Tibial artery (tissue), 4 donors: Measurements from ENCODE around the gene MPRIP.

Source experiments
- DNase-seq, 2 donors: peaks; one replicate each; pipeline ENCODE4 v3.0.0-alpha.2; 2019
- H3K27ac ChIP-seq, 2 donors: fragments of 200-600 bp; sonication (generic) in 1 of 2; 1 replicate in 1 of 2; 2 replicates in 1 of 2; pipeline ENCODE4 v1.5.1; 2018 to 2019; ENCODE audit warnings: mild to moderate bottlenecking in 1 of 2
- H3K27me3 ChIP-seq, 2 donors: fragments of 200-600 bp; sonication (generic) in 1 of 2; one replicate each; pipeline versions ENCODE4 v1.5.1 to v1.6.0; 2016 to 2019
- H3K36me3 ChIP-seq, 3 donors: fragments of 200-600 bp; sonication (generic) in 2 of 3; one replicate each; pipeline ENCODE4 v1.5.1; 2016 to 2019; ENCODE audit warnings: mild to moderate bottlenecking in 2 of 3
- H3K4me1 ChIP-seq, 4 donors: fragments of 200-600 bp; sonication (generic) in 2 of 4; 1 replicate in 3 of 4; 2 replicates in 1 of 4; pipeline ENCODE4 v1.5.1; 2016 to 2019
- H3K4me3 ChIP-seq, 2 donors: fragments of 200-600 bp; sonication (generic) in 1 of 2; 1 replicate in 1 of 2; 2 replicates in 1 of 2; pipeline ENCODE4 v1.5.1; 2018 to 2019; ENCODE audit warnings: mild to moderate bottlenecking in 2 of 2
- H3K9me3 ChIP-seq, 3 donors: fragments of 200-600 bp; sonication (generic) in 1 of 3; one replicate each; pipeline ENCODE4 v1.5.1; 2016 to 2019
- intact Hi-C: fragments of 100-400 bp; cut with DNase I; formaldehyde crosslinking; loops from one replicate; pipeline ENCODE4 v1.15.0; 2023; ENCODE audit warnings: low total_unique reads
- TF ChIP-seq, protein P1 (sequence below), 2 experiments: fragments of 200-600 bp in 1 of 2; fragments of 450-650 bp in 1 of 2; IDR thresholded peaks; one replicate each; pipeline ENCODE4 v1.5.1; 2017 to 2019; ENCODE audit warnings: antibody characterized with exemption in 2 of 2, mild to moderate bottlenecking in 1 of 2, moderate library complexity in 1 of 2

Gene MPRIP

DNA sequence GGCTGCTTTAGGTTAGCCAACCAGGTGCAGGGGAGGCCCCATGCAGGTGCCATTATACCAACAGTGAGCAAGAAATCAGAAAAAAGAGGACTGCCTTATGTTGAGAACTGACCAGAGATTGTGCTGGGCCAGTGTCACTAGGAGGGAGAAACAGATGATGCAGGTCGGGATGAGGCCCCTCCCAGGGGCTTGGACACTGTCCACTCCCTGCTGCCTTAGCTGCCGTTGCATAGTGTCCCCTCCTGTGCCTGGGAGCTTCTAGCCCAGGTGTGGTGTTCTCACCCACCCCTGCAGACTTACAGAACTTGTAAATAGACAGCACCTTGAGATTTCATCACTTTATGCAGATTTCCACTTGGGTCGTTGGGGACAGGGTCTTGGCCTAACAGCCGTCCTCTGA, 127.1 kb downstream of the MPRIP start:
- H3K9me3 ChIP-seq = no peaks in the 10 kb centered on the region
- H3K36me3 ChIP-seq = peaks cover 71 to 97% (median 84%) of the 10 kb centered on the region in 3 donors
- H3K27ac ChIP-seq = no peak overlapping the region
- no peak overlapping the region for H3K4me3 ChIP-seq
- TF ChIP-seq, protein P1, sequence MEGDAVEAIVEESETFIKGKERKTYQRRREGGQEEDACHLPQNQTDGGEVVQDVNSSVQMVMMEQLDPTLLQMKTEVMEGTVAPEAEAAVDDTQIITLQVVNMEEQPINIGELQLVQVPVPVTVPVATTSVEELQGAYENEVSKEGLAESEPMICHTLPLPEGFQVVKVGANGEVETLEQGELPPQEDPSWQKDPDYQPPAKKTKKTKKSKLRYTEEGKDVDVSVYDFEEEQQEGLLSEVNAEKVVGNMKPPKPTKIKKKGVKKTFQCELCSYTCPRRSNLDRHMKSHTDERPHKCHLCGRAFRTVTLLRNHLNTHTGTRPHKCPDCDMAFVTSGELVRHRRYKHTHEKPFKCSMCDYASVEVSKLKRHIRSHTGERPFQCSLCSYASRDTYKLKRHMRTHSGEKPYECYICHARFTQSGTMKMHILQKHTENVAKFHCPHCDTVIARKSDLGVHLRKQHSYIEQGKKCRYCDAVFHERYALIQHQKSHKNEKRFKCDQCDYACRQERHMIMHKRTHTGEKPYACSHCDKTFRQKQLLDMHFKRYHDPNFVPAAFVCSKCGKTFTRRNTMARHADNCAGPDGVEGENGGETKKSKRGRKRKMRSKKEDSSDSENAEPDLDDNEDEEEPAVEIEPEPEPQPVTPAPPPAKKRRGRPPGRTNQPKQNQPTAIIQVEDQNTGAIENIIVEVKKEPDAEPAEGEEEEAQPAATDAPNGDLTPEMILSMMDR (IDR thresholded peaks at IDR 0.05) = no peak
- no peak for DNase-seq
- no peaks in the 10 kb centered on the region for H3K27me3 ChIP-seq
- no peaks in the 10 kb centered on the region for H3K4me1 ChIP-seq
- intact Hi-C loops = no loop called here

DNA sequence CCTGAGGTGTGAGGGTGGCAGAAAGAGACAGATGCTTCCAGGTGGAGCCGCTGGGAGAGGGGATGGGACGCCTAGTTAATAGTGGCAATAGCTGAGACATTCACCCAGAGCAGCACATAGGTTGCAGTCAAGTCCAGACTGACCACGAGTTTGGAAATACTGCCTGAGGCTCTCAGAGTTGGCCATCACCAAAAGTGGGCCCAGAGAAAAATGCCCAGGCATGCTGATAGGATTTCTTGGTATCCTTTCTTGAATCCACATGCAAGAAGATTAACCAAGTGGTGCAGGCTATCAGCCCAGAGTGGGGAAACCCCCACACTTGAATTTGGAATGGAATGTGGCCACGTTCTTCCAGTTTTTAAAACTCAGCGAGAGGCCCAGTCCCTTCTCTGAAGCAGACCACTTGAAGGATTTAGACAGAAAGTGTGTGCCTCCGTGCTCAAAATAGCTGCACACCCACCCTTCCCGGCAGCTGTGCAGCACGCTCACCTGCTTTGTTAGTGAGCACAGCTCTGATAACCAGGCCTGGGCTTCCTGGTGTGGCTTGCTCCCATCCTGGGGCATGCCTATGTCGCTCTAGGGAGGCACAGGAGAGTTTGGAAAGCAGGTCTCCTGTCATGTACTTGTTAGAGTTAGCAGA, 128.2 kb downstream of the MPRIP start:
- no peaks in the 10 kb centered on the region for H3K4me1 ChIP-seq
- H3K9me3 ChIP-seq = no peaks in the 10 kb centered on the region
- H3K36me3 ChIP-seq = peaks cover 70 to 97% (median 84%) of the 10 kb centered on the region in 3 donors
- no peak for DNase-seq
- intact Hi-C loops = no loop called here
- no peak overlapping the region for H3K27ac ChIP-seq
- TF ChIP-seq, protein P1 (IDR thresholded peaks at IDR 0.05) = no peak
- H3K4me3 ChIP-seq = no peak overlapping the region
- H3K27me3 ChIP-seq = no peaks in the 10 kb centered on the region

DNA sequence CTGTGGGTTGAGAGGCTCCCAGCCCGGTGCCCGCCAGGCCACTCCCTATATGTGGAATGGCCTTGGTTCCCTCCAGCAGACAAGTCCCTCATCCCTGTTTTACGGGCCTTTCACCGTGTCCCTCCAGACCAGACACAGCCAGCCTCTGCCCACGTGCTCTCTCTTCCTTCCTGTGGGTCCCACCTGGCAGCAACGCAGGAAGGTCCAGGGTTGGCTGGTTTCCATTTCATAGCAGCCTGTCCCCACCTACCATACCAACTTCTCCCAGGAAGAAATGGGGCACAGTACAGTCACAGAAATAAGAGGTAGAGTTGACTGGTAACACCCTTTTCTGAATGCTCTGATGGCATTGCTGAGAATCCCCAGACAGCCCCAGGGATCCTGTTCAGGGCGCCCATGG, 128.9 kb downstream of the MPRIP start:
- Histone ChIP-seq H3K9me3 (no peaks in the 10 kb centered on the region), H3K27me3 (no peaks in the 10 kb centered on the region), H3K27ac (no peak overlapping the region), H3K4me1 (no peaks in the 10 kb centered on the region), H3K4me3 (no peak overlapping the region), H3K36me3 (peaks cover 69 to 97% (median 84%) of the 10 kb centered on the region in 3 donors)
- intact Hi-C loops = no loop called here
- TF ChIP-seq, protein P1 (IDR thresholded peaks at IDR 0.05) = no peak
- DNase-seq = no peak

DNA sequence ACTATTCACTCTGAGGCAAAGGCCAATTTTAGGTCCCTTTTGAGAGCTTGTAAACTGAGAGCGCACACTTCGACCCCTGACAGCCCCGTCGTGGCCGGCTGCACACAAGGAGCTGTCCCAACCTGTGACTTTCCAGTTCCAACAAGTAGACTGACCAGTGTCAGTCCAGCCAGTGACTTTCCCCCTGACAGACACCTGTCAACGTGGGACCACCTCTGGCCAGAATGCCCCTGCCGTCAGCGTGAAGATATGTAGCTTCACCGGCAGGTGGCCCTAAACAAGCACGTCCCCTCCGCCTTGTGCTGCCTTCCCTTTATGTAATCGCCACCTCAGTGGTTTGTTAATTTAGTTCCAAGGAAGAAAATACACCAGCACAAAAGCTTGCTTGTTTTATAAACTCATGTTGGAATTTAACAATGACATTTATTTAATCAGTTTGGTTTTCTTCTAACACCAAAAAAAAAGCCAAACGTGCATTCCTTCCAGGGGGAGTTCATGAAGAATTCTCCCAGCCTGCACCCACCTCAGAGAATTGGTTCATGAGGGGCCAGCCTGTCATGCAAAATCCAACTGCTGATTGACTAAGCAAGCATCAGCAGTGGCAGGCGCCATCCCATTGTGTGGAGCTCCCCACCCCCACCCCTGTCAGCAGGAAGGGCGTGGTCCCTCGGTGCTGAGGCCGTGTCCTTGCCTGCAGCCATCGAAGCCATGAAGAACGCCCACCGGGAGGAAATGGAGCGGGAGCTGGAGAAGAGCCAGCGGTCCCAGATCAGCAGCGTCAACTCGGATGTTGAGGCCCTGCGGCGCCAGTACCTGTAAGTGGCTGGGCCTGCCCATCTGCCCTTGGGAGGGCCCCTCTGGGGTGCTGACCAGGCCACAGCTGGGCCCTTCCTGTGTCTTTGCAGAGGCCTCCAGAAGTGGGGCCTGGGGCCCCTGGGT, 130.0 kb downstream of the MPRIP start:
- no peak for DNase-seq
- H3K27me3 ChIP-seq = no peaks in the 10 kb centered on the region
- H3K4me3 ChIP-seq = no peak overlapping the region
- H3K27ac ChIP-seq = no peak overlapping the region
- no peaks in the 10 kb centered on the region for H3K9me3 ChIP-seq
- intact Hi-C loops = no loop called here
- H3K36me3 ChIP-seq = peaks cover 69 to 97% (median 84%) of the 10 kb centered on the region in 3 donors
- TF ChIP-seq, protein P1 (IDR thresholded peaks at IDR 0.05) = no peak
- H3K4me1 ChIP-seq = no peaks in the 10 kb centered on the region

DNA sequence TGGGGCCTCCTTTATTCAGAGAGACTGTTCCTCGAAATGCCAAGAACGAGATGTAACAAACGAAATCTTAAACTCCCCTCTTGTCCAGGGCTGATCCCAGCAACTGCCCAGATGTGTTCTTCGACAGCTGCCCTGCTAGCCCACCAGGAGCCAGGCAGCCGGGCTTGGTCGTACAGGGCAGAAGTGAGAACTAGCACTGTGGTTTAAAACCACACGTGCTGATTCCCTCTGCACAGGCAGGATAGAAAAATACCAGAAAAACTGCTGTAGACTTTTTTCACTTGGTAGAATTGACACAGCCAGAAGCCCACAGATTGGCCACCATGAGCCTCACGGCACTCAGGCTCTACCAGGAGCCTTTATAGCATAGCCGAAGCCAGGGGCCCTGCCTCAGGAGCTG, 130.7 kb downstream of the MPRIP start:
- Histone ChIP-seq H3K4me3 (no peak overlapping the region), H3K9me3 (no peaks in the 10 kb centered on the region), H3K4me1 (no peaks in the 10 kb centered on the region), H3K27ac (no peak overlapping the region), H3K27me3 (no peaks in the 10 kb centered on the region), H3K36me3 (peaks cover 69 to 97% (median 84%) of the 10 kb centered on the region in 3 donors)
- TF ChIP-seq, protein P1 (IDR thresholded peaks at IDR 0.05) = no peak
- intact Hi-C loops = no loop called here
- no peak for DNase-seq
